AG04449 (cell line): ENCODE data around the gene CLNK.

Experiments used
- CTCF ChIA-PET: fragments of 350-600 bp; formaldehyde crosslinking; extraction: SDS; loops from one replicate; lab custom pipeline; 2021; ENCODE audit warnings: antibody characterized with exemption; lab: Yijun Ruan, JAX
- POLR2A ChIA-PET: fragments of 400-600, 350-600 bp; formaldehyde crosslinking; extraction: SDS; loops from one replicate; lab custom pipeline; 2020; ENCODE audit warnings: antibody characterized with exemption, inconsistent platforms; lab: Yijun Ruan, JAX
- DNase-seq: peaks from one replicate; pipeline ENCODE4 v3.0.0-alpha.2; 2010; ENCODE audit warnings: low read depth, low spot score
- H3K4me3 ChIP-seq: 2 replicates; pipeline ENCODE4 v1.5.1; 2011; ENCODE audit warnings: low read depth, mild to moderate bottlenecking, control low read depth, low read length
- CTCF ChIP-seq: IDR thresholded peaks from one replicate; pipeline ENCODE4 v1.5.1; 2011; ENCODE audit warnings: mild to moderate bottlenecking, moderate library complexity, low read length, control low read depth, inconsistent platforms; ENCODE audit not compliant: insufficient read depth; ENCODE audit errors: missing control alignments

CLNK gene

GRCh38 chr4:10697086-10697485 is 12.5 kb upstream of the CLNK start:
- no peak overlapping the region for H3K4me3 ChIP-seq
- ChIA-PET POLR2A (no interaction called here), CTCF (no interaction called here)
- no peak for DNase-seq
- no peak for TF ChIP-seq CTCF

GRCh38 chr4:10696253-10696652 is 11.7 kb upstream of the CLNK start:
- no peak for DNase-seq
- CTCF ChIA-PET, result no interaction called here
- POLR2A ChIA-PET, result no interaction called here
- H3K4me3 ChIP-seq, result no peak overlapping the region
- no peak for TF ChIP-seq CTCF

GRCh38 chr4:10694828-10695209 is 10.3 kb upstream of the CLNK start:
- no peak overlapping the region for H3K4me3 ChIP-seq
- CTCF ChIA-PET, result no interaction called here
- TF ChIP-seq CTCF, result no peak
- no peak for DNase-seq
- POLR2A ChIA-PET, result no interaction called here

GRCh38 chr4:10694151-10694827 is 9.7 kb upstream of the CLNK start:
- POLR2A ChIA-PET, result no interaction called here
- DNase-seq, result no peak
- TF ChIP-seq CTCF, result no peak
- CTCF ChIA-PET, result no interaction called here
- H3K4me3 ChIP-seq, result no peak overlapping the region

GRCh38 chr4:10691651-10692050 is 7.1 kb upstream of the CLNK start:
- no peak for DNase-seq
- POLR2A ChIA-PET, result no interaction called here
- TF ChIP-seq CTCF, result no peak
- no peak overlapping the region for H3K4me3 ChIP-seq
- CTCF ChIA-PET, result no interaction called here

- no peak overlapping the region for H3K4me3 ChIP-seq
- TF ChIP-seq CTCF, result no peak
- no peak for DNase-seq
- CTCF ChIA-PET, result interaction anchor here (1.3 kb wide), 1 partner anchor 14 kb away, joined by 4 read pairs; no protein-coding TSS in a partner anchor
- POLR2A ChIA-PET, result no interaction called here
Measured at GRCh38 chr4:10690185-10690907, 5.8 kb upstream of the CLNK start.
